Activated CD4-positive, alpha-beta T cell treated with anti-CD3 and anti-CD28 coated beads, Interleukin-2, amount 50 U/mL, for 4 hours (primary cell): ENCODE results near the gene SQSTM1.
"Not testable (repeated sequence)": the region's sequence is repeated elsewhere in the genome, so short reads cannot be mapped to it uniquely, and the experiment has no call there.

Source experiments
- DNase-seq, 2 experiments: peaks; one replicate each; pipeline ENCODE4 v3.0.0-alpha.2; 2020

SQSTM1 gene

GRCh38 chr5:179820483-179821297 lies at the start of gene SQSTM1:
Gene SQSTM1, plus strand, starts transcription at chr5:179820905. Its CDS starts 32 bp downstream, at chr5:179820937.
- DNase-seq, result peak; percentile 70 to 73

DNA sequence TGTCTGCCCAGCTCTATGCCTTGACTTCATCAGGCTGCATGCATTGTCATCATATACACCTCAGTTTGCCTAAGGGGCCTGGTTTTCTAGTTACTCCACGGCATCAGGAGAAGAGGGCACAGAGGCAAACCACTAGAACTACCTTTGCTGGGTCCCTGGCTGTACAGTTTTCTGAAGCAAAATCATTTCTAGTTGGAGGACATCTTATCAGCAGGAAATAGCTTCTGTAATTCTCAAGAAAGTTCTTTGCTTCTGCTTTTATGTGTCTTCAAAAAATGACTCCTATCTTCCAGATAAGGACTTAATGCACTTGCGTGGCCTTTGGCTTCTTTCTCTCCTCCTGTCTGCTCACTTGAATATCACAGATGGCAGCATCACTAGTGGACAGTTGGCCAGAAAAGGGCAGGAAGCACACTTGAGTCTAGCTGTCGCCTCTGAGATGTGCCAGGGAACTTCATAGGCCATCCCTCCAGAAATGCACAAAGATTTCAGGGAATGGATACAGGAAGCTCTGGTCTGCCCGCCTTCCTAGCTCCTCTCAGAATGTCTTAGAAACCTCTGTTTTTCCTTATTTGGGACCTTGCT lies 49.3 kb upstream of the SQSTM1 start:
- DNase-seq, result no peak

DNA sequence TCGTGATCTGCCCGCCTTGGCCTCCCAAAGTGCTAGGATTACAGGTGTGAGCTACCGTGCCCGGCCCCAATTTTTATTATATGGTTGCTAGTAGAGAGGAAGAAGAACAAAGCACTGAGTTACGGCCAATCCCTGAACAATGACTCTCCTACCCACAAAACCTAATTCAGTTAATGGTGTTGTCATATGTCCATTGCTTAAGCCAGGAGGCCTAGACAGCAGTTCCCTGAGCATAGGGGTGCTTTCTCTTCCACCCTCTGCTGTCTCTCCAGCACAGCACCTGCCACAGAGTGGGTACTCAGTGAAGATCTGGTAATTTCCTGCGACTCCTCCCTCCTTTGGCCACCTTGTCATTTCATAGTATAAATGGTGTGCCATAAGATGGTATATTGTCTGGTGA lies 48.4 kb upstream of the SQSTM1 start:
- no peak for DNase-seq

DNA sequence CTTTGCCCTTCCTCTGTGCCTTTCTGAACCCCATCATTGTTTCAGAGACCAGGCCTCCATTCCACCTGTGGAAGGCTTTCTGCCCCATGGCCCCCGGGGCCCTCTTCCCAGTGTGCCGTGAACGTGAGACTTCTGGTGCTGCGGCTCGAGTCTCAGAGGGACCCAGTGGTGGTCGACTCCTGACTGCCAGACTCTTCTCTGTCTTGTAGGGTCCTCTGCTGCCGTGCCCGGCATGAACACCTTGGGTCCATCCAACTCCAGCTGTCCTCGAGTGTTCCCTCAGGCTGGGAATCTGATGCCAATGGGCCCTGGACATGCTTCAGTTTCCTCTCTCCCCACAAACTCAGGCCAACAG lies 47.0 kb upstream of the SQSTM1 start:
- no peak for DNase-seq

- no peak for DNase-seq
Measured at GRCh38 chr5:179774442-179774841, 46.3 kb upstream of the SQSTM1 start.

GRCh38 chr5:179776411-179776938 lies 44.2 kb upstream of the SQSTM1 start:
- DNase-seq, result no peak

- no peak for DNase-seq
Measured at GRCh38 chr5:179777456-179777855, 43.2 kb upstream of the SQSTM1 start.

DNA sequence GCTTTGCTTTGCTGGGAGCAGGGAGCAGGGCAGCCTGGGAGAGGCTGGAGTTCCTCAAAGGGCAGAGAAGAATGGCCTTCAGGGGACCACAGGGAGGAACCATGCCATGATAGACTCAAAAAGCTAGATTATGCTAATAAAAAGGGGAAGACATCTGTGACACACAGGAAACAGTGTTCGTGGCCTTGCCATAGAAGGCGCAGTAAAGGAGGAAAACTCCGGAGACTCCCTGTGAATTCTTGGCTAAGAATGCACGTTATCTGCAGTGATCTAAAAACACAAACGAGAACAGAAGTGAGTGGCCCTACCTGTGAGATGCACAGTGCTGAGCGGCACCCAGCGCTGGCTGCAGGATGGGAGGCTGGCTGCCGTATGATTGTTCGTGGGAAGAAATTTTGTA lies 42.8 kb upstream of the SQSTM1 start:
- DNase-seq, result no peak

DNA sequence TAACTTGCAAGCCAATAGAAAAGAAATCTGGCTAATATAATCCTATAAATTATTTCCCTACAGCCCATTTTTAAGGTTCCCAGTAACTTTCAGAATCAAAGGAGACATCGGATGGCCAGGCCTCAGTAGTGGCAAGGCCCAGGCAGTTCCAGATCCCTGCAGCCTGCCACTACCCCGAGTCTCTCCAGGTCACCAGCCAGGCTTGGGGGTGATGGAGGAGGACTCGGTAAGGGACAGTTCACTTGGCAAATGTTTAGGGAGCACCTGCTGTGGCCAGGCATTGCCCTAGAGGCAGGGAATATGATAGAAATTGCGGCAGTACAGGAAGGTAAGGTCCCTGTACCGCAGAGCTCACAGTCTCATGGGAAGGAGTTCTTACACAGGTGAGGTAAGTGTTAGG lies 42.1 kb upstream of the SQSTM1 start:
- DNase-seq, result no peak

DNA sequence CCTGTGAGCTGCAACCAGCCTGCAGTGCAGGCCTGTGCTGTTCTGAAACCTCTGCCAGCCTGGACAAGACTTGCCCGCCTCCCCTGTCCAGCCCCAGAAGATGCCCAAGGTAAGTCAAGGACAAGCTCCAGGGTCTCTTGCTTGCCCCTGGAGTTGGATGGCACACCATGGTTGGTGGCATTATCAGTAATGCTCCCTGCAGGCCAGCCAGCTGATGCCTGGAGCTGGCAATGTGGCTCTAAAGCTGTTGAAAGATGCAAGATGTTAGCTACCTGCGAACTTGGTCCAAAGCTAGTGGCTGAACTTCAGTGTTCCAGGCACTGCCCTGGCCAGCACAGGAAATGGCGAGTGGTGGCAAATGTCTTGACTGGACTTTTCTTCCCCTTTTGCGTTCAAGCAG lies 40.9 kb upstream of the SQSTM1 start:
- DNase-seq, result no peak

GRCh38 chr5:179780362-179780761 lies 40.3 kb upstream of the SQSTM1 start:
- no peak for DNase-seq

DNA sequence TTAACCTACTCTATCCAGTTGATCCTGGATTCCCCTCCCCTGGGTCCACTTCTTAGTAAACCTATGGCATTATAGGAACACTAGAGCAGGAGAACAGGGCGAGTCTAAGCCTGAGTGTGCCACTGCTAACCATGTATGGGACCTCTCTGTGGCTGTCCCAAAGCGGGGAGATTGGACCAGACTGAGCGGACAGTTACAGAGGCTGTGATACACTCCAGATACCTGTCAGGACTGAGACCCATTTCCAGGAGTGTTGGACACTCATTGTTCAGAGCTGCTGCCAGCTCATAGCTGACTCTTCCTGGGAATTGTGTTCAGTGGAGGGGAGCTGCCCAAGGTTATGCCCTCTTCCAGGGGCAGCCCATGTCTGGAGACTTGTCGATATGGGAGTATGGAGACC lies 38.9 kb upstream of the SQSTM1 start:
- DNase-seq, result no peak

- DNase-seq, result no peak
Measured at GRCh38 chr5:179783128-179783527, 37.6 kb upstream of the SQSTM1 start.

DNA sequence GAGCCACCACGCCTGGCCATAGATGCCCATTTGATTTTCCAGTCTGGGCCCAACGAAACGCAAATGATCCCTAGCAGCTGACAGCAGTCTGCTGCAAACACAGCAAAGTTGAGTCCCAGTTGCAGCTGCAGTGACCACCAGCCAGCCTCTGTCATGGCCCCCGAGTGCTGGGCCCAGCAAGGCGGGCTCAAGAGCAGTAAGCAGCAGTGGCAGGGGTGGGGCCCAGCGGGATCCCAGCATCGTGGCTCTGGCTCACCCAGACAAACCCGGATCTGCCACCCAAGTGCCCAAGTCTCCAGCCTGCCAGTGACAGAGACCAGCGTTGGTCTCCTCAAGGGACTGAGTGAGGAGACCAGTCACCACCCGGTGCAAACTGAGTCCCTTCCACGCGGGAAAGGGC lies 33.8 kb upstream of the SQSTM1 start:
- no peak for DNase-seq

DNA sequence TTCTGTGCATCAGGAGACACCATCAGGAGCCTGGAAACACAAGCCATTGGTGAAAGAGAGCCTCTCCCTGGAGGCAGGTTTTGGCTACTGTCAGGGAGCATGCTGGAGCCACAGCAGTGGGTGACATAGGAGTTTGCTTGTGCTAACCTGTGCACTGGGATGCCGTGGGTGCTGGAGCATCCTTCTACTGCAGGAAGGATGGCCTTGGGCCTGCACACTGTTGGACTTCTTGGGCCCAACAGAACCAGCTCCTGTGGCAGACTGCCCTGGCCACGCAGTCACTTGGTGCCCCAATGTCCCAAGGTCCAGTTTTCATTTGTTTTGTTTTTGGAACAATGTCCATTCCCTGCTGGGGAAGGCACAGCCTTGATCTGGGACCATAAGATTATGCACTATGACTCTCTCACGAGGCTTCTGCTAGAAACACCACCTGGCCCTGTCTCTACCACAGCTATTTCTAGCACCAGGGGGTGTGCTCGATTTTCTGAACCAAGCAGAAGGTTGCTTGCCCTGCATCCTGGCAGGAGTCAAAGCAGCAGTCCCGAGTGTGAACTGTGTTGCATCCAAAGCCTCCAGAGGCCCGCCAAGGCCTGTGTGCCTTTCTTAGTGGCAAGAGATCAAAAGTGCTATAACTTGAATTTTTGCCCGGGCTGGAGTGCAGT lies 32.4 kb upstream of the SQSTM1 start:
- DNase-seq, result no peak

GRCh38 chr5:179789278-179789677 lies 31.4 kb upstream of the SQSTM1 start:
- not testable (repeated sequence) for DNase-seq

- no peak for DNase-seq
Measured at GRCh38 chr5:179791881-179792611, 28.7 kb upstream of the SQSTM1 start.

DNA sequence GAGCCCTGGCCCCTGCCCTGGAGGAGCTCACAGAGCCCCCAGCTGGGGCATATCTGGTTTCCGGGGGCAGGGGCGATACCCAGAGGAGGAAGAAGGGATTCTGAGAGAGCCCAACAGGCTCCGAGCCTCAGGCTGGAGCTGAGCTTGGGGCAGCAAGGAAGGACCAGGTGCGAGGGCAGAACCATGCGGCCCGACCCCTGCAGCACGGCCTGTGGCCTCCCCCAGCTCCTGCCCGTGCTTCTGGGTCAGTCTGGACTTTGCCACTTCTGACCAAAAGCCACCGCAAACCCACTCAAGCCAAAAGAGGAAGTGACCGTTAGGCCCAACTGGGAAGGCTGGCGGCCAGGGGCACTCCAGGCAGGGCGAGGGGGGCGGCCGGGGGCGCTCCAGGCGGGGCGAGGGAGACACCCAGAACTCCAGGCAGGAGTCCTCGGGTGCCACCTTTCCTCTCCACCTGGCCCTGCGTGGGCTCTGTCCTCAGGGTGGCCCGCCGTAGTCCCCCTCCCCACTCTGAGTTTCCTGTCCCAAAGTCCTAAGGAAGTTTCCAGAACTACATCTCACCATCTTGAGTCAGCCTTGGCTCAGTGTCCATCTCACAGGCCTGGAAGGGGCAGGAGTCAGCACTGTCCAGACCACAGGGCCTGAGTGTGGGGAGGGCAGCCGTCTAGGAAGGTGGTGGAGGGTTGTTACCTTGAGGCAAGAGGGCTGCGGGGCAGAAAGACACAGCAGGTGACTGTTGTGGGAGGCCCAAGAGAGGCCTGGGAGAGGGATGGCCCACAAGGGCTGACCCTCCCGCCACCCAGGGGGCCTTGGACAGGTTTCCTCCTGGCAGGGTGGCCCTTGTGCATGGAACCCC lies 27.9 kb upstream of the SQSTM1 start:
- no peak for DNase-seq

- peak in 1 of 2 experiments; percentile 31 for DNase-seq
Measured at GRCh38 chr5:179793468-179794139, 27.1 kb upstream of the SQSTM1 start, which contains the start of gene LTC4S. Gene LTC4S, plus strand, starts transcription at chr5:179793986. Its CDS starts 95 bp downstream, at chr5:179794081.

DNA sequence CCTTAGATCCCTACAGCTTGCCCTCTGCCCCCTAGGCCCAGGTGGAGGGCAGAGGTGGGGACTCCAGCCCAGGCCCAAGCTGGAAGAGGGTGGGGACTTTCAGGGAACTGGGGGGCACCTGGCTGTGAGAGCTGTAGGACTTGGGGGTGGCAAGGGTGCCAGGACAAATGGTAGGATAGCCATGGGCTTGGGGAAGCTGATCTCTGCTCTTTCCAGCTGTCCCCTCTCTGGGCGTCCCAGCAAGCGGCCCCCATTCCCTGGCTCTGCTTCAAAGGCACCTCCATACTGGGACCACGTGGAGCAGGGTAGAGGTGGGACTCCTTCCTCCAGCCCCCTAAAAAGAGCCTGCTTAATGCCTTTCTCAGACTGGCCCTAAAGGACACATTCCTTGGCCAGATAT lies 26.5 kb upstream of the SQSTM1 start:
- DNase-seq, result no peak

- no peak for DNase-seq
Measured at GRCh38 chr5:179794575-179794974, 26.1 kb upstream of the SQSTM1 start.
